Tibial nerve (tissue), 4 donors: Measurements from ENCODE around the gene ANXA1. TPM values are rescaled to one million over a fixed set of nuclear protein-coding genes. Genes with fewer than 3 reads are reported as not detected.

Experiments used
- DNase-seq, 2 donors: peaks; one replicate each; pipeline ENCODE4 v3.0.0-alpha.2; 2019; ENCODE audit warnings: low spot score in 2 of 2
- H3K27ac ChIP-seq, 4 donors: fragments of 200-600 bp; sonication (generic) in 3 of 4; one replicate each; pipeline ENCODE4 v1.5.1; 2017 to 2019; ENCODE audit warnings: mild to moderate bottlenecking in 1 of 4
- H3K27me3 ChIP-seq, 2 donors: fragments of 200-600 bp; sonication (generic) in 1 of 2; one replicate each; pipeline versions ENCODE4 v1.5.1 to v1.6.0; 2017 to 2019
- H3K36me3 ChIP-seq, 3 donors: fragments of 200-600 bp; sonication (generic); one replicate each; pipeline ENCODE4 v1.5.1; 2018 to 2019
- H3K4me1 ChIP-seq, 4 donors: fragments of 200-600 bp; sonication (generic) in 3 of 4; one replicate each; pipeline ENCODE4 v1.5.1; 2017 to 2019
- H3K4me3 ChIP-seq, 4 donors: fragments of 200-600 bp; sonication (generic) in 3 of 4; one replicate each; pipeline ENCODE4 v1.5.1; 2017 to 2019; ENCODE audit warnings: mild to moderate bottlenecking in 1 of 4, moderate library complexity in 1 of 4
- H3K9me3 ChIP-seq, 4 donors: fragments of 200-600 bp; sonication (generic) in 3 of 4; one replicate each; pipeline ENCODE4 v1.5.1; 2017 to 2019
- CTCF ChIP-seq, 5 experiments: fragments of 200-600 bp in 3 of 5; fragments of 450-650 bp in 2 of 5; sonication (generic) in 3 of 5; IDR thresholded peaks; one replicate each; pipeline ENCODE4 v1.5.1; 2016 to 2019; ENCODE audit warnings: antibody characterized with exemption in 5 of 5, mild to moderate bottlenecking in 3 of 5, moderate library complexity in 2 of 5
- EP300 ChIP-seq, 2 donors: sonication (generic); formaldehyde crosslinking; IDR thresholded peaks; one replicate each; pipeline ENCODE4 v1.6.1; 2017; ENCODE audit warnings: antibody characterized with exemption in 2 of 2, mild to moderate bottlenecking in 1 of 2
- POLR2A ChIP-seq, 2 donors: fragments of 450-650 bp; IDR thresholded peaks; one replicate each; pipeline ENCODE4 v1.6.1; 2017; ENCODE audit warnings: antibody characterized with exemption in 2 of 2, mild to moderate bottlenecking in 2 of 2, moderate library complexity in 2 of 2
- WGBS, 2 donors: methylation state at CpG; one replicate each; pipeline ENCODE4 v1.1.5; 2018; 5-methylcytosine and 5-hydroxymethylcytosine counted together
- total RNA-seq, 4 donors: library from RNA; depleted of rRNA; stranded (reverse); fragments of >200 nt; gene quantifications; one replicate each; pipeline ENCODE4 v1.1.0, GENCODE V29; 2016

The ANXA1 gene
- total RNA-seq, 4 donors from 2014 or later = 265 to 504 (median 306) TPM

GRCh38 chr9:73167614-73168013 is 15.9 kb downstream of the ANXA1 start:
- H3K9me3 ChIP-seq = no peaks in the 10 kb centered on the region
- WGBS, 2 donors = 47 to 52% methylated on average over 4 of the region's 4 CpGs
- no peaks in the 10 kb centered on the region for H3K4me1 ChIP-seq
- H3K27ac ChIP-seq = no peak overlapping the region
- H3K36me3 ChIP-seq = peaks cover 0 to 93% (median 0%) of the 10 kb centered on the region in 3 donors
- TF ChIP-seq EP300 (IDR thresholded peaks at IDR 0.05) = no peak
- TF ChIP-seq CTCF (IDR thresholded peaks at IDR 0.05) = no peak
- TF ChIP-seq POLR2A (IDR thresholded peaks at IDR 0.05) = no peak
- no peaks in the 10 kb centered on the region for H3K27me3 ChIP-seq
- DNase-seq = no peak
- H3K4me3 ChIP-seq = no peak overlapping the region

GRCh38 chr9:73168298-73168934 is 16.8 kb downstream of the ANXA1 start:
- no peaks in the 10 kb centered on the region for H3K9me3 ChIP-seq
- WGBS, 2 donors = 85 to 87% methylated on average over 5 of the region's 5 CpGs

GRCh38 chr9:73170185-73170957 is 18.7 kb downstream of the ANXA1 start:
- DNase-seq = no peak
- no peaks in the 10 kb centered on the region for H3K9me3 ChIP-seq
- WGBS, 2 donors = 93 to 96% methylated on average over 3 of the region's 3 CpGs
- H3K4me1 ChIP-seq = peaks cover 0 to 8% (median 0%) of the 10 kb centered on the region in 4 donors
- TF ChIP-seq EP300 (IDR thresholded peaks at IDR 0.05) = no peak
- TF ChIP-seq CTCF (IDR thresholded peaks at IDR 0.05) = no peak
- TF ChIP-seq POLR2A (IDR thresholded peaks at IDR 0.05) = no peak
- no peak overlapping the region for H3K27ac ChIP-seq
- no peaks in the 10 kb centered on the region for H3K27me3 ChIP-seq
- no peak overlapping the region for H3K4me3 ChIP-seq
- H3K36me3 ChIP-seq = peaks cover 0 to 66% (median 0%) of the 10 kb centered on the region in 3 donors

More at GRCh38 chr9:73168298-73168934, 16.8 kb downstream of the ANXA1 start:
- Histone ChIP-seq H3K27ac (no peak overlapping the region), H3K4me1 (peaks cover 0 to 1% (median 0%) of the 10 kb centered on the region in 4 donors), H3K4me3 (no peak overlapping the region), H3K27me3 (no peaks in the 10 kb centered on the region), H3K36me3 (peaks cover 0 to 85% (median 0%) of the 10 kb centered on the region in 3 donors)
- DNase-seq = no peak
- TF ChIP-seq CTCF (IDR thresholded peaks at IDR 0.05) (no peak), EP300 (IDR thresholded peaks at IDR 0.05) (no peak), POLR2A (IDR thresholded peaks at IDR 0.05) (no peak)

DNA sequence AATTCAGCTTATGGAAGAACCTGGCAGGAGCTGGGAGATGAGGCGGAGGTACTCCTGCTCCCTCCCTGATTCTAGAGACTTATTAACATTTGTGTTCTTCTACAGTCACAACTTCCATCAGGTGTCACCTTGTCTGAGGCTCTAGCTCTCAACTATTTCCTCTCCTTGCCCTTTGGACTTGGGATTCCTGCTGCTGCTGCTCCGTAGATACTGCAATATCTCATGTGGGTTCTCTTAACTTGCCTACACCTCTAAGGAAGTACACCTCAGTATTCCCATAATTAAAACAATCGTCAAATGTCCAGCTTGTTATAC is 21.2 kb downstream of the ANXA1 start:
- Histone ChIP-seq H3K27me3 (no peaks in the 10 kb centered on the region), H3K4me3 (no peak overlapping the region), H3K27ac (peak overlapping the region in 1 of 4 donors; percentile 6), H3K9me3 (no peaks in the 10 kb centered on the region), H3K4me1 (peaks cover 0 to 17% (median 0%) of the 10 kb centered on the region in 4 donors), H3K36me3 (peaks cover 0 to 41% (median 0%) of the 10 kb centered on the region in 3 donors)
- TF ChIP-seq CTCF (IDR thresholded peaks at IDR 0.05) (no peak), POLR2A (IDR thresholded peaks at IDR 0.05) (no peak), EP300 (IDR thresholded peaks at IDR 0.05) (no peak)
- DNase-seq = no peak
- WGBS, 2 donors = 81 to 88% methylated on average over 3 of the region's 3 CpGs
